ENCODE data around the gene PLPP4.

PLPP4 gene

DNA sequence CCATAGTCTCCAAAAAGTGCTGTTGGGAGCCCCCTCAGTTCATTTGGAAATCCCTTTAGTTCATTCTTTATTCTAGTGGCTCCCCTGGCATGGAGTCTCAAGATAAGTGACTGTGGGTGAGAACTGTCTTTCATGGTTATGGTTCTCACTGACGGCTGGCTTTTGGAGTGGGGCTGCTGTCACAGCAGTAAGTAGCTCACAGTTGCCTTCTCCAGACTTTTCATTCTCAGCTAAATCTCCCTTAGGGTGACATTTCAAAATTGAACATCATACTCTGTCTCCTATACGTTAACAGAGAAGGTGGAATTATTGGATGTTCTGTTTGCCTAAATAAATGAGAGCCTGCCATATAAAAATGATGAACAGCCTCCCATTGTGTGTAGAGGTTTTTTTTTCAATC is 58.7 kb downstream of the PLPP4 start:
- no peak for DNase-seq (ENCODE audit: low read depth in 2 of 3, low spot score in 1 of 3)

DNA sequence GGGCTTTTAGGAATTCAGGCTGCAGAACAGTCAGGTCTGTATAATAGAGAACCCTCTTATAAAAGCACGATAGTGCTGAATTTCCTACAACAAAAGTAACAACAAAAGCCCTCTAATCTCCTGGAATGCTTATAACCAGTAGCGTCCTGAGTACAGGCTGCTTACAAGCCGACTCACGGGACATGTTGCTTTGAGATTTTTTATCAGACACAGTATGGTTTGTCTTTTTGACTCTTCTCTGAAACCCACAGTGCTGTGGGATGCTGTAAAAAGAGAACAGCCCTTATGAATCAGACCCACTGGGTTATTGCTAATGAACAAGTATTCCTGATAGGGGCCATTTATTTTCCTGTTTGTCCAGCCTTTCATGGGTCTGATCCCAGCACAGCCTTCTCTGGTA is 59.4 kb downstream of the PLPP4 start:
- DNase-seq (ENCODE audit: low read depth in 2 of 3, low spot score in 1 of 3) = no peak

DNA sequence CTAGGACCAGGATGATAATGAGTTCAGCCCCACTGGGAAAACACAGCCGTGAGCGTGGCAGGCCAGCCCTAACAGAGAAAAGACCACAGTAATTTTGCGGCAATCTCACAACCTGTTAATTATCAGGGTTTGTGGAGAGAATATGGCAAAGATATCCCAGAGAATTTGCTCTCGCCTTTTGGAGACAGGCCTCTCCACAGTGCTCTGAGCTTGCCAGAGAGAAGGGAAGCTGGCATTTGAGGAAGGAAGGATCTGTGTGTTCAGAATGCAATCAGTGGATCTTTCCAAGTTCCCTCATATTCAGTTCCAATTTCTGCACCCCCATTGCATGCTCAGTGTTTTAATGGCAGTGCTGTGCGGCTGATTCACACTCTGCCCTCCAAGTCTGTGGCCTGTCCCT is 60.2 kb downstream of the PLPP4 start:
- DNase-seq (ENCODE audit: low read depth in 2 of 3, low spot score in 1 of 3) = no peak

GRCh38 chr10:120517881-120518484 is 61.0 kb downstream of the PLPP4 start:
- no peak for DNase-seq (ENCODE audit: low read depth in 2 of 3, low spot score in 1 of 3)

- DNase-seq (ENCODE audit: low read depth in 2 of 3, low spot score in 1 of 3) = no peak
These were observed 64.9 kb downstream of the PLPP4 start for GRCh38 chr10:120521880-120522279.

GRCh38 chr10:120527691-120528090 is 70.7 kb downstream of the PLPP4 start:
- DNase-seq (ENCODE audit: low read depth in 2 of 3, low spot score in 1 of 3) = no peak

DNA sequence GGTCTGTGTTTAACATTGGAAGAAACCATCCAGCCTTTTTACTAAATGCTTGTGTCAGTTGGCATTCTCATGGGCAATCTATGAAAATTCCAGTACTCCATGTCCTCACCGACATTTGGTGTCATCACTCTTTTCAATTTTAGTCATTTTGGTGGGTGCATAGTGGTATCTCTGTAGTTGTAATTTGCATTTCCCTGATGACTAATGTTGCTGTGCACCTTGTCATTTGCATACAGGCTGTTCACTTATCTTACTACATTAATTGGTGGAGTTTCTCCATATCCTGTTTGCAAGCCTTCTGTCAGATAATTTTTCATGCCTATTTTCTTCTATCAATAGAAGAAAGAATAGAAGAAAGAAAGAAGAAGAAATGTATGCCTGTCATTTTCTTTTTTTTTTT is 73.7 kb downstream of the PLPP4 start:
- no peak for DNase-seq (ENCODE audit: low read depth in 2 of 3, low spot score in 1 of 3)

- DNase-seq (ENCODE audit: low read depth in 2 of 3, low spot score in 1 of 3) = no peak
These were observed 81.1 kb downstream of the PLPP4 start for GRCh38 chr10:120538091-120538490.

DNA sequence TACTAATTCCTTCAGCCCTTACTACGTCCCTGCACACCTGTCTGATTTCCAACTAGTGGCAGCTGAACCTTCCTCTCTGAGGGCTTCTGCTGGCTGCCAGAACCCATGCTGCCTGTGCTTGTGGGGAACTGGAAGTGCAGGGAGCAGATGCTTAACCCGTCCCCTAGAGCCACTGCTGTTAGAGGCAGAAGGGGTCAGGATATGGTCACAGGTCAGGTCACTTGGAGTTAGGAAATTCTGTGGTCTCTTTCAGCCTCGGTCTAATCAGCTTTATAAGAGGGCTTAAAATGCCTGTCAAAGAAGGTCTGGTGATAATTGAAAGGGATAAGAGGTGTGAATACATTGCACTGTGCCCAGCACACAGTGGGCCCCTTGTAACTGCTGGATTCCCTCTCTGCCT is 82.0 kb downstream of the PLPP4 start:
- DNase-seq (ENCODE audit: low read depth in 2 of 3, low spot score in 1 of 3) = no peak

- DNase-seq (ENCODE audit: low read depth in 2 of 3, low spot score in 1 of 3) = no peak
These were observed 83.5 kb downstream of the PLPP4 start for GRCh38 chr10:120540486-120540885.

DNA sequence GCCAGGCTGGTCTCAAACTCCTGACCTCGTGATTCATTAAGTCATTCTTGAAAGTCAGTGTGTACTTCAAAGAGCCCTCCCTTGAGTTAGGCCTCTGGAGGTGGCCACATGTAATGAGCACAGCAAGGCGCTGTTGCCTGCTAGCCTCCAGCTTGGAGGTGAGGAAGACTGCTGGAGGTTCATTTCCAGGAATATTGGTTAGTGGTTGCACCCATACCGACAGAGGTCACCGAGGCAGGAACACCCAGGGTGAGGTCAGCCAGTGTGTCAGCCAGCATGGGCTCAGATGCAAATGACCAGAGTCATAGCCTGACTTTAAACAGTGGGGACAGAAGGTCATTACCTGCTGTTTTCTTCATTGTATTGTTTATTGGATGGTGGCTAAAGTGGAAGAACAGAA is 85.0 kb downstream of the PLPP4 start:
- no peak for DNase-seq (ENCODE audit: low read depth in 2 of 3, low spot score in 1 of 3)

- DNase-seq (ENCODE audit: low read depth in 2 of 3, low spot score in 1 of 3) = no peak
These were observed 85.6 kb downstream of the PLPP4 start for GRCh38 chr10:120542591-120542990.

GRCh38 chr10:120543291-120543690 is 86.3 kb downstream of the PLPP4 start:
- DNase-seq (ENCODE audit: low read depth in 2 of 3, low spot score in 1 of 3) = no peak

- DNase-seq (ENCODE audit: low read depth in 2 of 3, low spot score in 1 of 3) = no peak
These were observed 91.2 kb downstream of the PLPP4 start for GRCh38 chr10:120548210-120548609.

DNA sequence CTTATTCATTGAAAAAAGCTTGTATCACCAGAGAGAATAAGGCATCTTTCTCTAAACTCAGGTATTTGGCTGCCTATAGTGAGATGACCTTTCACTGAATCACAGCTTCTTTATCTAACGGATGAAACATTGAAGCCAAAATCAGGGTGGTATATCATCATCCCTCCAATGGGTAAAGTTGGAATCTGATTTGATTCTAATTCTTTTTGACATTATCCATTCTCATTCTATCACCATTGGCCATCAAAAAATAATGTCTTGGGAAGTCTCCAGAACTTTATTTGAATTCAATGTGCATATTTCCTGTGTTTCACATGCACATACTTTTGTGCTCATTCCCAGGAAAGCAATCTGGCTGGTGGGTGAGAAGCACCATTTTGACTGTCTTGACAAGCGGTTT is 95.2 kb downstream of the PLPP4 start:
- DNase-seq (ENCODE audit: low read depth in 2 of 3, low spot score in 1 of 3) = no peak

GRCh38 chr10:120553911-120554310 is 96.9 kb downstream of the PLPP4 start:
- DNase-seq (ENCODE audit: low read depth in 2 of 3, low spot score in 1 of 3) = no peak

DNA sequence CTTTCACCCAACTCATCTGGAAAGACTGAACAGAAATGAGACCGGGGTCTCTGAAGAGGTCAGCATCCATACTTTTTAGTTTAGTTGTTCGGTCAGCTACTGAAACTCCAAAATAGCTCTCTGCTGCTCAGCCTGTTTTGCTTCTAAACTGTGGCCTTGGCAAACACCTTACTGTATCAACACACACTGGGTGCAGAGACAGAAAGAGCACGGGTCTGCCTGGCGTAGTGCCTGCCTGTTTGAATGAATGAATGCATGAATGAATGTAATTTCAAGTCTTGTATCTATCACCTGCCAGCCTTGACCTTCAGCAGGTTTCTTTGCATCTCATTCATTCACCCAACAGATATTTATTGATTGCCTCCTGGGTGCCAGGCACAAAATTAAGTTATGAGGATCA is 98.4 kb downstream of the PLPP4 start:
- no peak for DNase-seq (ENCODE audit: low read depth in 2 of 3, low spot score in 1 of 3)

- DNase-seq (ENCODE audit: low read depth in 2 of 3, low spot score in 1 of 3) = no peak
These were observed 99.0 kb downstream of the PLPP4 start for GRCh38 chr10:120555842-120556532.

DNA sequence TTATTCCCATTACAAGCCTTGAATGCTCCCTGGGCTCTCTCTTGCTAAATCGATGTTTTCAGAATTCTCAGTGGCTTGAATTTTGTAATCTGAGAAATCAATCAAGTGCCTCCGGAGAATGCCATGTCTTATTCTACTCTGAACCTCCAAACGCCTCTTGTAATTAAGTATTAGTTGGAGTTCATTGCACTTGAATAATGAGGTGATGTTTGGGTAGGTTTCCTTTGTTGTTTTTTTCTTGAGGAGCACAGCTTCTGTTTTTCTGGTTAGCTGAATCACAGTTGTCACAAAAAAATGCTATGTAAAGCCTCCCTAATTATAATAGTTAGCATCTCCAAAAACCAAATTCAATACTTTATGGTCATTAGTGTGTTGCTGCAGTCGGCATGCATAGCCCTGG is 100.3 kb downstream of the PLPP4 start:
- DNase-seq (ENCODE audit: low read depth in 2 of 3, low spot score in 1 of 3) = no peak

- no peak for DNase-seq (ENCODE audit: low read depth in 2 of 3, low spot score in 1 of 3)
These were observed 102.8 kb downstream of the PLPP4 start for GRCh38 chr10:120559800-120560199.

GRCh38 chr10:120562956-120563355 is 105.9 kb downstream of the PLPP4 start:
- no peak for DNase-seq (ENCODE audit: low read depth in 2 of 3, low spot score in 1 of 3)

DNA sequence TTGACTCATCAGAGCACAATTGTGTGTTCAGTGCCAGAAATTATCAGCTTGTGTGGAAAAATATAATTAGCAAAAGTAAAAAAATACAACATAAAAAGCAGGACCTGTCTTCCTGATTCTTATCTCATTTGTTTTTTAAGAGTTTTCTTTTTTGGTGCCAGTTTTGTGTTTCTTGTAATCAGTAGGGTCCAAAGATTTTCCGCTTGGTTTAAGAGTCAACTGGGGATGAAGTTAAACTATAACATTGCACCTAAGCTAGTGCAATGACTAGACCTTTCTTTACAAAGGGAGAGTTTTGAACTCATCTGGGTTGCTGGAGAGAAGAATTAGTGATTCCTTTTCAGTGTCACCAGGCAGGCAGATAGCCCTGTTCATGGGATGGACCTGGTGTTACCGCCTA is 113.4 kb downstream of the PLPP4 start:
- no peak for DNase-seq (ENCODE audit: low read depth in 2 of 3, low spot score in 1 of 3)

DNA sequence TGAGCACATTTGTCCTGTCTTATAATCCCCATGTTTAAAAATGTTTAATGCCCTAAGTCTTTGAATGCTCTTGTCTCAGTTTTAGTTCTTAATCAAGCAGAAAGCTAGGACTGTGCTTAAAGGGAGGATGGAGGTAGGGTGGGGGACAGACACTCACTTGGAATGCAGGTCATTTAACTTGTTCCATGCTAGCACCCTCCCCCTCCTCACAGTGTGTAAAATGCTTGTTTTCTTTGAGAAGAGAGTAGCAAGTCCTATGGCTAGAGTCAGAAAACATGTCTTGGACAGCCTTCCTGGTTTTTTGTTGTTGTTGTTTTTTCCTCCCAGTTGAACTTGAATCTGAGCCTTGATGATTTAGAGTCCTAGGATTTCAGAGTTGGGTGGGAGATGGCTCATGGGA is 114.2 kb downstream of the PLPP4 start:
- DNase-seq (ENCODE audit: low read depth in 2 of 3, low spot score in 1 of 3) = no peak

All from stimulated activated CD4-positive, alpha-beta T cell treated with anti-CD3 and anti-CD28 coated beads, Interleukin-12 subunit alpha, Interleukin-12 subunit beta, amount 100 ng/mL, for 48 hours (primary cell).